Naive thymus-derived CD8-positive, alpha-beta T cell (primary cell): ENCODE results near the gene CDH20. TPM values are rescaled to one million over a fixed set of nuclear protein-coding genes. Genes with fewer than 3 reads are reported as not detected.

ENCODE experiments used
- ATAC-seq, 2 donors: fragments of 150-1000 bp; cut with Tn5 transposase in 1 of 2; sonication (Bioruptor Pico), chemical (Tn5 transposase) in 1 of 2; 1 replicate in 1 of 2; 2 replicates in 1 of 2; pipeline ENCODE4 v1.10.0; 2021; ENCODE audit warnings: mild to moderate bottlenecking in 2 of 2, moderate library complexity in 2 of 2
- POLR2A ChIA-PET: fragments of 350-600 bp; sonication (Branson Sonifier 250); formaldehyde crosslinking; loops from one replicate; lab custom pipeline; 2021; ENCODE audit warnings: antibody characterized with exemption; lab: Charles Lee
- DNase-seq, 10 donors: peaks; one replicate each; pipeline versions ENCODE4 v3.0.0 to v3.0.0-alpha.2; 2020 to 2022
- H3K27ac Mint-ChIP-seq, 10 donors: one replicate each; pipeline ENCODE4 v1.8.0; 2020 to 2022; ENCODE audit warnings: mild to moderate bottlenecking in 10 of 10, mixed read lengths in 10 of 10, moderate library complexity in 4 of 10, inconsistent platforms in 1 of 10
- H3K27me3 Mint-ChIP-seq, 5 donors: one replicate each; pipeline ENCODE4 v1.8.0; 2021 to 2022; ENCODE audit warnings: mixed read lengths in 5 of 5
- H3K36me3 Mint-ChIP-seq, 3 donors: one replicate each; pipeline ENCODE4 v1.8.0; 2020 to 2022; ENCODE audit warnings: mixed read lengths in 3 of 3, mild to moderate bottlenecking in 2 of 3, inconsistent platforms in 1 of 3
- H3K4me1 Mint-ChIP-seq, 4 donors: one replicate each; pipeline ENCODE4 v1.8.0; 2021 to 2022; ENCODE audit warnings: mixed read lengths in 4 of 4
- H3K4me3 Mint-ChIP-seq, 10 donors: one replicate each; pipeline ENCODE4 v1.8.0; 2020 to 2022; ENCODE audit warnings: mild to moderate bottlenecking in 10 of 10, mixed read lengths in 10 of 10, moderate library complexity in 6 of 10, inconsistent platforms in 1 of 10
- H3K9me3 Mint-ChIP-seq, 9 donors: one replicate each; pipeline ENCODE4 v1.8.0; 2020 to 2022; ENCODE audit warnings: mixed read lengths in 9 of 9, mild to moderate bottlenecking in 3 of 9, inconsistent platforms in 1 of 9, moderate library complexity in 1 of 9
- polyA plus RNA-seq, 3 donors: library from polyadenylated mRNA; unstranded; fragments of 300-500 nt; fragmentation: Illumina TruSeq; gene quantifications; one replicate each; pipeline ENCODE4 v1.2.3, GENCODE V29; 2021
- total RNA-seq, 8 experiments: library from RNA in 2 of 8; stranded (reverse) in 2 of 8; gene quantifications; one replicate each; pipeline ENCODE4 v1.2.3 and lab custom pipeline; 2021 to 2026

The CDH20 gene
- total and polyA plus RNA-seq, 5 experiments from 2014 or later = 0.06 to 0.60 (median 0.21) TPM; not detected in 2

DNA sequence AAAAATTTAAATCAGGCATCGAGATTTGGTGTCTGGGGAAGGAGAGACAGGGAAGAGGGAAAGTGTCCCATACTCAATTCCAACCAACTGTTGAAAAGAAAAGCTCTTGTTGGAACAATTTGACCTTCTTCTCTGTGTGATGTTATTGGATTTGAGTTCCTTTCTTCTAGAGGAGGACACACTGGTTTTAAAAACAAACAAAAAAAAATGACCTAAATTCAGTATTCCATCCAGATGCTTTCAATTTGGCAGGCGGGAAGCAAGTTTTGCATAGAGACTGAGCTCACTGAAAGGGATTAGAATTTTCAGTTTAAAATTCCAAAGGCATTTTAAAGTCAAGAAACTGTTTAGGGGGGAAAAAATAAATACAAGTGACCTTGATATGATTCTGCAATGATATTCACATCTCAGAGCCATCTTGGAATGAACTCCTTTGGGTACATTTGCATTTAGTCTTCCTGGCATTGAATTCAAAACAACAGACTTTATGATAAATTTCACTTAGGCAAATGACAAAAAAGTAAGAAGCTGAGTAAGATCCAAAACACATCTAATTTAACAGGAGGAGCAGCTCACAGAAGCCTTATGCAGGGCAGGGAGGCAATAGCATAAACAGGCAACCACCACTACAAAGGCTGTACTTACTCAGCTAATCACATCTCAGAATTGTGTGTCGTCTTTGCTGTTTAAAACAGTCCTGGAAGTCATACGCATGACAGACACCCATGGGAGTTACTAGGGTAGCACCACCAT, 126.8 kb downstream of the CDH20 start:
- H3K36me3 Mint-ChIP-seq = no peaks in the 10 kb centered on the region
- DNase-seq (no peak), ATAC-seq (no peak)
- peaks cover 0 to 3% (median 0%) of the 10 kb centered on the region in 9 donors for H3K9me3 Mint-ChIP-seq
- no peaks in the 10 kb centered on the region for H3K4me1 Mint-ChIP-seq
- no peak overlapping the region for H3K4me3 Mint-ChIP-seq
- POLR2A ChIA-PET = no interaction called here
- peaks cover 0 to 17% (median 7%) of the 10 kb centered on the region in 5 donors for H3K27me3 Mint-ChIP-seq
- H3K27ac Mint-ChIP-seq = peak overlapping the region in 1 of 10 donors; percentile 53

DNA sequence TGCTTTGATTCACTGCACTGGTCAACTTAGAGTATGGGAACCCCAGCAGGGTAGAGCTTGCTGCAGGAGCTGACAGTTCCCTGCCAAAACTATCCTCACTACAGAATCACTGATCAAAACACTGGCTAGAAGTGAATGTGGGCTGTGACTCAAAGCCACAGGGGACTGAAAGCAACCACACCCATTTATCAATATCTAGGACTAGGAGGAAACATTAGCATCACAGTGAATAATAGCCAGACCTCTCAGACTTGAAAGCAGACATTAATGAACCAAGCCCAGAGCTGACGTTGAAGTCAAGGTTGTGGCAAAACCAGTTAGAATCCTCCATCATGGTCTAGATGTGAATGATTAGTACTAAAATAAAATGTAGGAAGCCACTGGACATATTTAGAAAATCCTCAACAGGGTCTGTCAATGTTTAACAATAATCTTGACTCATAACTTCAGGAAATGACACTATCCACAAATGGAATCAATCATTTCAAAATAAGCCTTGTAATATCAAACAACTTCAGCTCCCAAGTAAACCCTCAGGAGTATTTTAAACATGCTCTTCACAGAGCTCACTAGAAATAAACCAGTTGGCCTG, 131.4 kb downstream of the CDH20 start:
- no peaks in the 10 kb centered on the region for H3K36me3 Mint-ChIP-seq
- ATAC-seq = no peak
- H3K27ac Mint-ChIP-seq = no peak overlapping the region
- no peak overlapping the region for H3K4me3 Mint-ChIP-seq
- no peaks in the 10 kb centered on the region for H3K4me1 Mint-ChIP-seq
- H3K27me3 Mint-ChIP-seq = peaks cover 0 to 21% (median 3%) of the 10 kb centered on the region in 5 donors
- POLR2A ChIA-PET = no interaction called here
- no peak for DNase-seq
- H3K9me3 Mint-ChIP-seq = peaks cover 0 to 3% (median 0%) of the 10 kb centered on the region in 9 donors

DNA sequence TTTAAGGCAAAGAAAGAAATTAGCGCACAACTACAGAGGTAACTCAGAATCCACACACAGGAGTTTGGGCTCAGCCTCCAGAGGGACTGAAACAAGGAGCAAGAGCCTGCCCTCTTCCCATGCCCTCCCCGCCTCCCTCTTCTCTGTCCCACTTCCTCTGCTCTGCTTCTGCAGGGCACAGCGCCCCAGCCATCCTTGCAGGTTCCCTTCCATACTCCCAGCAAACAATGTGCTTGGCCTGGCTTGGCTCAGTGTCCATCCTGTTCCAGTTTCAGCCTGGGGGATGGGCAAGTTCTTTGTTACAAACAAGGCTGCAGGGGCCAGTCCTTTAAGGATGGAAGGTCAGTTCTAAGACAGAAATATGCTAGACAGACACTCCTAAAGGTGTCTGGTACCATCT, 133.5 kb downstream of the CDH20 start:
- H3K27me3 Mint-ChIP-seq = peaks cover 0 to 17% (median 3%) of the 10 kb centered on the region in 5 donors
- no peak for DNase-seq
- no peak for ATAC-seq
- no peak overlapping the region for H3K4me3 Mint-ChIP-seq
- peaks cover 0 to 3% (median 0%) of the 10 kb centered on the region in 9 donors for H3K9me3 Mint-ChIP-seq
- H3K4me1 Mint-ChIP-seq = no peaks in the 10 kb centered on the region
- H3K27ac Mint-ChIP-seq = no peak overlapping the region
- POLR2A ChIA-PET = no interaction called here
- H3K36me3 Mint-ChIP-seq = no peaks in the 10 kb centered on the region

DNA sequence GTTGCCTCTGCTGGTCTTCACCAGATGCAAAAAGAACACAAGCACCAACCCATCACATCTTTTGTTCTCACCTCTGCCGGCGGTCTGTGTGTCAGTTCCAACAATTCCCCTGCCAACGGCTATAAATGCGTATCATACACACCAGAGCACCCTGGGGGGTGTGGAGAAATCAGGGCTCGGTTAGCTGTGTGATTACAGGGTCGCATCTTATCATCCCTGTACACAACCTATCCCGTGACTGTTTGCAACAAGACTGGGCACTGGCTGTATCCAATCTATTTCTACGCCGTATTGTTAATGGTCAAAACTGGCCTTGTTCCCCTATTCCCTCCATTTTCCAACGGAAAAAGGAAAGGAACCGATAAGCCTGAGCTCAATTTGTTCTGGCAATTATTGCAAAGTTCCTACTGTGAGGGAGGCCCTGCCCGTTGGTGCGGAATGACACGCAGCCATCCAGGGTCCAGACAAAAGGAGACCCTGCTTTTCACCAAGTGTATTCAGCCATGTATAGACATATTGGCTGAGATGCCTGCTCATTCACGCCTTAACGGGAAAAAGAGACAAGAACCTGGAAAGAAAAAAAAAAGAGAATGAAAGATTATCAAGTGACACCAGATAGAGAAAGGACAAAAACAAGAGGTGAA, 136.9 kb downstream of the CDH20 start:
- no peak overlapping the region for H3K27ac Mint-ChIP-seq
- H3K9me3 Mint-ChIP-seq = no peaks in the 10 kb centered on the region
- no peak overlapping the region for H3K4me3 Mint-ChIP-seq
- H3K4me1 Mint-ChIP-seq = no peaks in the 10 kb centered on the region
- H3K27me3 Mint-ChIP-seq = peaks cover 0 to 24% (median 3%) of the 10 kb centered on the region in 5 donors
- no peaks in the 10 kb centered on the region for H3K36me3 Mint-ChIP-seq
- POLR2A ChIA-PET = no interaction called here
- ATAC-seq (no peak), DNase-seq (no peak)

DNA sequence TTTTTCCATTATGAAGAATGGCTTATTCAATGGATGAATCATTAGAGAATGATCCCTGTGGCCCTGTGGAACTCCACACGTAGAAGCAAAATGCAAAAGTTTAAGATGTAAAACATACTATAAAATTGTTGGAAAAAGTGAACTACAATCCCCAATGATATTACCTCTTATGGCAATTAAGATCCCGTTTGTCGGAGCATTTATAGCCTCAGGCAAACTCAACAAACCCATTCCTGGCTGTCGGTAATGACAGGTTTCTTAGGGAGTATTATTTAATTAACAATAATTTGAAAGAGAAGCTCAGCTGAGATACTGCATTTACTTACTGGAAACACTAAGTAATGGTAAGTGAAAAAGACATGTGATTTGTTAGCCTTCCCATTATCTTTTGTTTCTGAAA, 138.3 kb downstream of the CDH20 start:
- no peaks in the 10 kb centered on the region for H3K9me3 Mint-ChIP-seq
- peaks cover 0 to 24% (median 3%) of the 10 kb centered on the region in 5 donors for H3K27me3 Mint-ChIP-seq
- POLR2A ChIA-PET = no interaction called here
- no peaks in the 10 kb centered on the region for H3K4me1 Mint-ChIP-seq
- ATAC-seq (no peak), DNase-seq (no peak)
- no peak overlapping the region for H3K27ac Mint-ChIP-seq
- H3K4me3 Mint-ChIP-seq = no peak overlapping the region
- H3K36me3 Mint-ChIP-seq = no peaks in the 10 kb centered on the region

DNA sequence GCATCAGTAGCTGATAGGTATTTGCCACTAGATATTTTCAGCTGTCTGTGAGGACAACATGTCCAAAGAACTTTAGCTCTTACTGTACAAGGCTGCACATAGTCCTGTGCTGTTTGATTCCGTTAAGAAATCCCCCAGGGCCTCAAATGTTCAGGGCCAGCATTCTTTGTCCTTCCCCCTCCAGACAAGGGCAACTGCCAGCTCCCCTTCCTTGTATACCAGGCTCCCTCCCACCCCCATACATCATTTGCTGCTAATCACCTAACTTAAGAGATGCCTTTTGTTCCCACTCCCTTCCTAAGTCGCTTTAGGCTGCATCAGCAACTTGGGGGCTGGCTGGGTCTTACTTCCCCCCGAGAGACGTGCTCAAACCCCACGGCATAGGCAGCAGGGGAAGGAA, 138.7 kb downstream of the CDH20 start:
- DNase-seq = no peak
- no peak overlapping the region for H3K27ac Mint-ChIP-seq
- no peak overlapping the region for H3K4me3 Mint-ChIP-seq
- POLR2A ChIA-PET = no interaction called here
- no peaks in the 10 kb centered on the region for H3K36me3 Mint-ChIP-seq
- H3K9me3 Mint-ChIP-seq = no peaks in the 10 kb centered on the region
- no peaks in the 10 kb centered on the region for H3K4me1 Mint-ChIP-seq
- peaks cover 0 to 24% (median 3%) of the 10 kb centered on the region in 5 donors for H3K27me3 Mint-ChIP-seq
- ATAC-seq = no peak

DNA sequence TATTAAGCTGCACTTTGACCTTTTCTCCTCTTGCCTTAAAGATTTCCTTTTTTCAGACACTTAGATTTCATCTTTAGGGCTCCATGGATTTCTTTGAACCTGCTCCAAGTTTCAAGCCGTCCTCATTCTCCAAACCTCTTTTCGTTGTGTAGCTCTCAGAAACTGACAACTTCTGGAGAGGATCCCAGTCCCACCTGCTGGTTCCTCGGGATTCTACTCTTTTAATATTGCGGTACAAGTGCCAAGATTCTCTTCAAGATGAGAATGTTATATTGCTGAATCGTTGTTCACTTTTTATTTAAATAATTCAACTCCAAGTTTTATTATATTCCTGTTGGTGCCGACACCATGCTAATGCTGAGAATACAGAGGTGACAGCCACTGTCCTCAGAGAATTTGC, 141.1 kb downstream of the CDH20 start:
- Mint-ChIP-seq H3K9me3 (peaks cover 0 to 2% (median 0%) of the 10 kb centered on the region in 9 donors), H3K27me3 (peaks cover 1 to 20% (median 3%) of the 10 kb centered on the region in 5 donors), H3K4me3 (no peak overlapping the region), H3K4me1 (no peaks in the 10 kb centered on the region), H3K27ac (no peak overlapping the region), H3K36me3 (no peaks in the 10 kb centered on the region)
- ATAC-seq (no peak), DNase-seq (no peak)
- POLR2A ChIA-PET = no interaction called here

DNA sequence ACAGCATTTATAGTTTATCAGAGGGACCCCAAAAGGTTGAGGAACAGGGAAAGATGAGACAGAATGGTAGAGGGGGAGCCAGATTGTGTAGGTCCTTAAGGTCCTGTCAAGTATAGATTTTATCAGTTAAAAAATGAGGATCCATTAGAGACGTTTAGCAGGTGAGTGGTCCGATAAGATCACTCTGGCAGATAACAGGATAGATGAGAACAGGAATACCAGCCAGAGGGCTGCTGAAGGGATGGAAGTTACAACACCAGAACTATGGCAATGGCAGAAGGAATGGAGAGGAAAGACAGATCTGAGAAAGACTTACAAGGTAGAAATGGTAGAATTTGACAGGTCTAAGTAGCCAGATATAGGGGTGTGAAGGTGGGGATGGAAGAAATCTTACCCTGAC, 141.7 kb downstream of the CDH20 start:
- Mint-ChIP-seq H3K4me3 (no peak overlapping the region), H3K27ac (no peak overlapping the region), H3K4me1 (no peaks in the 10 kb centered on the region), H3K36me3 (no peaks in the 10 kb centered on the region), H3K27me3 (peaks cover 2 to 25% (median 5%) of the 10 kb centered on the region in 5 donors), H3K9me3 (peaks cover 0 to 7% (median 0%) of the 10 kb centered on the region in 9 donors)
- POLR2A ChIA-PET = no interaction called here
- no peak for DNase-seq
- no peak for ATAC-seq

DNA sequence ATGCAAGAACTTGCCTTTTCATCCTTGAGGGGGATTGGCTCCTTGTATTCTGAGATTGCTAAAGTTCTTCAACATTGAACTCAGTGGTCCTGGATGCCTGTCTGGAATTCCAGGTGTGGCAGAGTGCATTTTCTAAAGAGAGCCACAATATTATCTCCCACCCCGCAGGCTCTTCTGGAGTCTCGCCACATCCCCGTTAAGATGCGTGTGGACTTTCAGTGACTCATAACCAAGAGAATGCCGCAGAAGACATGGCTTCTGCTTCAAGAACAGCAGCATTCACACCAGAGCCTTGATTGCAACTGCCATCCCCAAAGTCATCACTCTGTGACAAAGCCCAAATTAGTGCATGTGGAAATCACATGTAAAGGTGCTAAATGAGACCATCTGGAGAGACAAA, 142.7 kb downstream of the CDH20 start:
- Mint-ChIP-seq H3K36me3 (no peaks in the 10 kb centered on the region), H3K27me3 (peaks cover 2 to 21% (median 5%) of the 10 kb centered on the region in 5 donors), H3K4me1 (no peaks in the 10 kb centered on the region), H3K27ac (no peak overlapping the region), H3K9me3 (peaks cover 0 to 10% (median 0%) of the 10 kb centered on the region in 9 donors), H3K4me3 (no peak overlapping the region)
- ATAC-seq (no peak), DNase-seq (no peak)
- POLR2A ChIA-PET = no interaction called here

DNA sequence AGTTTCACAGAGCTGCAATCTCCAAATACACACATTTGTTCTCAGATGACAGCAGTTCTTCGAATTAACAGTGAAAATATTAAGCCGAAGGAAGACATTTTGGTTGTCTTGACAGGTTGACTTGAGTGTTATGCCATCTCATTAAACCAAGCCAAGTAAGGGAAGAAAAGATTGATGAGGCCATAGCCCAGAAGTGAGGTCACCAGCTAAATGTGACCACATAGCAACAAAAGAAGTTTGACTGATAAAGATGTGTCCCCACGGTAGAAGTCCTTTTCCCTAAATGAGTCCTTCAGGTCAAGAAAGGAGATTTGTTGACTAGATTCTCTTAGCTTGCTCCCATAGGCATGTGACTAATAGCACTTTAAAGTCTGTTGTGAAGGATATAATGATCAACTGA, 156.1 kb downstream of the CDH20 start:
- H3K27ac Mint-ChIP-seq = no peak overlapping the region
- no peaks in the 10 kb centered on the region for H3K36me3 Mint-ChIP-seq
- no peak for ATAC-seq
- H3K4me3 Mint-ChIP-seq = no peak overlapping the region
- POLR2A ChIA-PET = no interaction called here
- no peak for DNase-seq
- peaks cover 0 to 2% (median 0%) of the 10 kb centered on the region in 9 donors for H3K9me3 Mint-ChIP-seq
- peaks cover 3 to 19% (median 4%) of the 10 kb centered on the region in 5 donors for H3K27me3 Mint-ChIP-seq
- no peaks in the 10 kb centered on the region for H3K4me1 Mint-ChIP-seq

DNA sequence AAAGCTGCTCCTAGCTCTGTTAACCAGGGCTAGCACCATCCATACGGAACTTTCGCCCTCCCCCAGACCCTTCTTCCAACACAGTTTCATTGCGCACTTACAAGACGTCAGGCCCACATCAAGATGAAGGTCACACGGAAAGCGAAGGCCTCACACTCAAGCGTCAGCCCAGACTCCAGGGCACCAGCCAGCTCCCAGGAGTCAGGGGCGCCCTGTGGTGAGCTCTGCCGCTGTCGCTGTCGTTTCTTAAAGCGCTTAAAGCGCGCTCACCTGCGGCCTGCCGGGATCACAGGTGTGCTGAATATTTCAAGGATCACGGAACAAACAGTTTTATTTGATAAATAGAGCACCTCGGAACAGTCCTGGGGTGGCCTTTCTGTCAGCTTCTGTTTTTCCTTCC, 163.1 kb downstream of the CDH20 start:
- H3K4me1 Mint-ChIP-seq = no peaks in the 10 kb centered on the region
- no peak for DNase-seq
- no peaks in the 10 kb centered on the region for H3K36me3 Mint-ChIP-seq
- no peak overlapping the region for H3K4me3 Mint-ChIP-seq
- no peak overlapping the region for H3K27ac Mint-ChIP-seq
- no peaks in the 10 kb centered on the region for H3K9me3 Mint-ChIP-seq
- ATAC-seq = no peak
- POLR2A ChIA-PET = no interaction called here
- peaks cover 4 to 12% (median 7%) of the 10 kb centered on the region in 5 donors for H3K27me3 Mint-ChIP-seq

DNA sequence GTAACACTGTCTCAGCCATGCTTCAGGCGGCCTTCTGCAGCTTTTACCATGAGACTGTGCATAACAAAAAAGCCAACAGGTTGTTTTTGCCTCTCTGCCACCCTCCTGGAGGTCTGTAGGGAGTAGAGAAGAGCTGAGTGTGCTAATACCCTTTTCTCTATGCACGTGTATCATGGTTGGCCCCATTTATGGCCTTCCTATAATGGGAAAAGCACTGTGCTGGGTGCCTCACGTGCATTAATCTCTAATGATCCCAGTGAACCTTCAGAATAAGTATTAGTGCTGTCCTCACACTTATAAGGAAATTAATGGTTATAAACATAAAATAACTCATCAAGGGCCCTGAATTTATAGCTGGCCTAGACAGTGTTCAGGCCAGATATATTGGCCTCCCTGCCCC, 164.2 kb downstream of the CDH20 start:
- POLR2A ChIA-PET = no interaction called here

DNA sequence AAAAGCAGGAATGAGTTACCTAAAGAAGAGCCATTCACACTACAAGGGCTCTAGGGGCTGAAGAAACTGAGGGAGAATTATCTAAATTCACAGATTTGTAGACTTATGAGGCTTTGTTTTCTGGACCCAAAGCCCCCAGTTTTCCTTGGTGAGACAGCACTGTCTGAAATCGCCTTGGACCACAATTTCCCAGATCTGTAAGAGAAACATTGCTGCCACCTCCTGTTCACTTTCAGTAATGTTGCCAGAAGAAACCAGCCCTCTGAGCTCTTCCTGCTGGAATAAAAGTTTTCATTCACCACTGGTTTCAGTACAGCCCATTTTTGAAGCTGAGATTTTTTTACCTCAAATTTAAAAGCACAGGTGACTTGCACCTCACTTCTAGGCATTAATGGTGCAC, 169.2 kb downstream of the CDH20 start:
- Mint-ChIP-seq H3K9me3 (no peaks in the 10 kb centered on the region), H3K4me1 (no peaks in the 10 kb centered on the region), H3K4me3 (no peak overlapping the region), H3K36me3 (no peaks in the 10 kb centered on the region), H3K27ac (no peak overlapping the region), H3K27me3 (peaks cover 12 to 27% (median 13%) of the 10 kb centered on the region in 5 donors)
- no peak for ATAC-seq
- DNase-seq = no peak
- POLR2A ChIA-PET = no interaction called here

More for the DNA sequence above, 164.2 kb downstream of the CDH20 start:
- DNase-seq (no peak), ATAC-seq (no peak)
- Mint-ChIP-seq H3K4me3 (no peak overlapping the region), H3K4me1 (no peaks in the 10 kb centered on the region), H3K9me3 (no peaks in the 10 kb centered on the region), H3K27ac (no peak overlapping the region), H3K36me3 (no peaks in the 10 kb centered on the region), H3K27me3 (peaks cover 4 to 12% (median 7%) of the 10 kb centered on the region in 5 donors)
